ENCODE data around the gene ZP2.
A peak's percentile ranks its signal among the peaks of the same experiment; 100 is the strongest.
"Not testable (repeated sequence)": the region's sequence is repeated elsewhere in the genome, so short reads cannot be mapped to it uniquely, and the experiment has no call there.

The ZP2 gene

DNA sequence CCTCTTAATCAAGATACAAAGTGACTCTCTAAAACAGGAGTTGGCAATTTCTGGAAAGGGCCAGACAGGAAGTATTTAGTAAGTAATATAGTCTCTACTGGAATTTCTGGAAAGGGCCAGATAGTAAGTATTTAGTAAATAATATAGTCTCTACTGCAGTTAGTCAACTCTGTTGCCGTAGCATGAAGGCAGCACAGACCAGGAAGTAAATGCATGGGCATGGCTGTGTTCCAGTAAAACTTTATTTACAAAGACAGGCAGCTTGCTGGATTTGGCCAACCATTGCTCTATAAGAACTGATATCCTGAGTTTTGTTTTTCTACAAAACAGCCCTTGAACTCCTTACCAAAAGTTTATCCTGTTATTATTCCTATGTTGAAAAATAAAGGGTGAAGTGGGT lies 36.0 kb downstream of the ZP2 start:
- no peak for DNase-seq (ENCODE audit: low read depth in 2 of 2, low spot score in 1 of 2)

DNA sequence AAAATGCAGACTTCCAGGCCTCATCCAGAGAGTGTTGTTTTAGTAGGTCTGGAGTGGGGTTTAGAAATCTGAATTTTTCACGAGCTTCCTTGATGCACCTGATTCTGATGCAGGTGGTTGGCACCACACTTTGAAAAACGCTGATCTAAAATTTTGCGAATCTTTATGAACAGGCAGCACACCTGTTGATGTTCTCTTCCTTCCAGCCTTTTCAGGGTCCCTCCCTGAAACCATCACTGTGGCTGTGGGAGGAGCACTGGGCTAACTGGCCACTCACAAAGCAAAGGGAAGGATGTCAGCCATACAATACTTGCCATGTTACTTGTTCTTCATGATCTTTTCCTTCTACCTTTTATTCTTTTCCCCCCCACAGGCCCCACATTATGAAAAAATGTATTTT lies 38.7 kb downstream of the ZP2 start:
- no peak for DNase-seq (ENCODE audit: low read depth in 2 of 2, low spot score in 1 of 2)

DNA sequence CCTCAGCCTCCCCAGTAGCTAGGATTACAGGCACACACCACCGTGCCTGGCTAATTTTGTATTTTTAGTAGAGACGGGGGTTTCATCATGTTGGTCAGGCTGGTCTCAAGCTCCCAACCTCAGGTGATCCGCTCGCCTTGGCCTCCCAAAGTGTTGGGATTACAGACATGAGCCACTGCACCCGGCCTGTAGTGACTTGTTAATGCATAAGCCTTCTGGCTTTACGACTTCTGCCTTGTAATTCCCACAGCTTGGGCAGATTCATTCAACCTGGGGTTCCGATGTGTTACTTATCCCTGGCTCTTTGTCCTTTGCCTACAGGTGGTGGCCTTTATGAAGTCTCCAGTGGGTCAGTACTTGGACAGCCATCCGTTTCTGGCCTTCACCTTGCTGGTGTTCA lies 41.3 kb downstream of the ZP2 start:
- not testable (repeated sequence) for DNase-seq (ENCODE audit: low read depth in 2 of 2, low spot score in 1 of 2)

DNA sequence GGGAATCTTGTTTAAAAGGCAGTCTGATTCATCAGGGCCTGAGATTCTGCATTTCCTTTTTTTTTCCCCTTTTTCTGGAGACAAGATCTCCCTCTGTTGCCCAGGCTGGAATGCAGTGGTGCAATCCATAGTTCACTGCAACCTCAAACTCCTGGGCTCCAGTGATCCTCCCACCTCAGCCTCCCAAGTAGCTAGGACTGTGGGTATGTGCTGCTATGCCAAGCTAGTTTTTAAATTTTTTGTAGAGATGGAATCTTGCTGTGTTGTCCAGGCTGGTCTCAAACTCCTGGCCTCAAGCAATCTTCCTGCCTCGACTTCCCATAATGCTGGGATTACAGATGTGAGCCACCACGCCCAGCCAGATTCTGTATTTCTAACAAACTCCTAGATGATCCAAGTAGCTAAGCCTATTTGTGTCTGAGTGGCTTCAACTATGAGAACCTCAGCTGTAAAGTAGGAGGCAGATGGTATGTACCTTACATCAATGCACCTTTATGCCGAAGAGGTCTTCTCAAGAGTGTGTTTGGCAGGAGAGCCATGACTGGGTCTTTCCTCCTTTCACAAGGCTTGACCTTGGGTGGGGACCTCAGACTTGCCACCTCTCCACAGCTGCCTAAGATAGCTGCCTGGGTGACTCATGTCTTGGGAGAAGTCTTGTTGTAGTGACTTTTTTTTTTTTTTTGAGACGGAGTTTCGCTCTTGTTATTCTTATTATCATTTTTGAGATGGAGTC lies 42.0 kb downstream of the ZP2 start:
- DNase-seq (ENCODE audit: low read depth in 2 of 2, low spot score in 1 of 2), result no peak

DNA sequence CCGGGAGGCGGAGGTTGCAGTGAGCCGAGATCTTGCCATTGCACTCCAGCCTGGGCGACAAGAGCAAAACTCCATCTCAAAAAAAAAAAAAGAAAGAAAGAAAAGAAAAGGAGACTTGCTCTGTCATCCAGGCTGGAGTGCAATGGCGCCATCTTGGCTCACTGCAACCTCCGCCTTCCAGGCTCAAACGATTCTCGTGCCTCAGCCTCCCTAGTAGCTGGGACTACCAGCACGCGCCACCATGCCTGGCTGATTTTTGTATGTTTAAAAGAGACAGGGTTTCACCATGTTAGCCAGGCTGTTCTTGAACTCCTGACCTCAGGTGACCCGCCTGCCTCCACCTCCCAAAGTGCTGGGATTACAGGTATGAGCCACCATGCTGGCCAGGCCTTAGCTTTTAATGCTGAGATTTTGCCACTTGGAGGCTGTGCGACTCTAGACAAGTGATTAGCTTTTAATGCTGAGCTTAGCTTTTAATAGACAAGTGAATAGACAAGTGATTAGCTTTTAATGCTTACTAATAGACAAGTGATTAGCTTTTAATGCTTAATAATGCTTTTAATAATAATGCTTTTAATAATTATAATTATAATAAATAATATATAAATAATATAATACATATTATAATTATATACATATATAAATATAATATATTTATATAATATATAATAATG lies 43.3 kb downstream of the ZP2 start:
- DNase-seq (ENCODE audit: low read depth in 2 of 2, low spot score in 1 of 2), result no peak

DNA sequence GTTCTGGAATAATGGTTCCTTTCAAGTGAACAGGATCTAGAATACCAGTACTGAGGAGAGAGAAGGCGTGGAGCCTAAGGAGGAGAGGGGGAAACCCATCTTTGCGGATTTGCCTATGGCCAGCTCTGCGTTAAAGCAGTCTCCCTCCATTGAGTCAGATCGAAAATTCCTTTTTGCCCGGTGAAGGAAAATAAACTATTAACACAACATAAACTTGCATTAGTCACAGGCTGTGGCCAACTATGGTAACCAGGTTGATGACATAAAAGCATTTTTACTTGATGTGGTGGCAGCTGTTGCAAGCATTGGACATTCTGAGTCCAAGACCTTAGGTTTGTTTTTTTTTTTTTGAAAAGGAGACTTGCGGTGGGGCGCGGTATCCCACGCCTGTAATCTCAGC lies 44.0 kb downstream of the ZP2 start:
- no peak for DNase-seq (ENCODE audit: low read depth in 2 of 2, low spot score in 1 of 2)

DNA sequence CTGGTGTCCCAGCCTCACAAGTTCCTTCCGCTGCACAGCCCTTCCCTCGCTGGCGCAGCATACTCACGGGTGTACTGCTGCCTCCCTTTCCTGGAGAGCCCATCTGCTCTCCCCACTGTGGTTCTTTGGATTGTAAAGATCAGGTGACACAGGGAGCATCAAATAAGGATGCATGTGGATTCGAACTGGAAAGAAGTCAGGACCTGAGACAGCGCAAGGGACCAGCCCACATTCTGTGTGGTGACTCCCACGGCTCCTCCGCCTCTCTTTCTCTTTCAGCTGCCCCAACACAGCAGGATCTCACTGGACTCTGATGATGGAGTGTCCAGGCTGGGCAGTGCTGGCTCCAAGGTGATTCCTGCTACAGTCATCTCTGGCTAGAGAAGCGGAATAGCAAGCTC lies 44.8 kb downstream of the ZP2 start:
- no peak for DNase-seq (ENCODE audit: low read depth in 2 of 2, low spot score in 1 of 2)

- no peak for DNase-seq (ENCODE audit: low read depth in 2 of 2, low spot score in 1 of 2)
These were observed 46.7 kb downstream of the ZP2 start for GRCh38 chr16:21164521-21165168.

- no peak for DNase-seq (ENCODE audit: low read depth in 2 of 2, low spot score in 1 of 2)
These were observed 47.8 kb downstream of the ZP2 start for GRCh38 chr16:21163576-21163975.

DNA sequence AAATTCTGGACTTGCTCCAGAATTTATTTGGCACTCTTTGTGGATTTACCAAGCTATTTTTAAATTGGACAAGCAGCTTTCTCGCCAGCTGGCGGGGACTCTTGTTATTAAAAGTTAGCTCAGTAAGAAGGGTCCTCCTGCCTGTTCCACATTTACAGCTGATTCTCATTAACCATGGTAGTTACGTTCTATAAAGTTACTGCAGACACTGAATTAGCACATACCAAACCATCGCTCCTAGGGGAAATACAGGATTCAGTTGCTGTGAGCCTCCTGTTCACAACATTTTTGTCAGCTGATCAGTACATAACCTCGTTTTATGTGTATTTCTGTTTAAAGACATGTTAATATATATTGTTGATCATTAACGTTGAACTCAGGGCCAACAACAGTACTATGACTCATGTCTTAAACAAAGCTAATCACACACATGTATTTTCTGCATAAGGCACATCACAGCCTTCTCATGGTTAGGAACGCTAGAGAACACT lies 48.7 kb downstream of the ZP2 start:
- no peak for DNase-seq (ENCODE audit: low read depth in 2 of 2, low spot score in 1 of 2)

DNA sequence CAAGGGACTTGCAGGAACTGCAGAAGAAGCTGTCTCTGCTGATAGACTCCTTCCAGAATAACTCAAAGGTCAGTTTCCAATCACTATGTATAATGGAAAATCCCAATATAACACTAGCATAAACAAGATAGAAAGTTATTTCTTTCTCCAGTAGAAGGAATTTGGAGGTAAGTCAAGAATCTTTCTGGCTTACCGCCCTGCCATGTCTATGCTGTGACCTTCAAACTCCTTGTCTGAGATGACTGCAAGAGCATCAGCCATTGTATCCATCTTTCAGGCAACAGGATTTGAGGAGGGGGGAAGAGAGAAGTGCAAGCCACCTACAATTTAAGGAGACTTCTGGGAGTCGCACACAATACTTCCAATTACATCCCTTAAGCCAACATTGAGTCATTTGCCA lies 50.2 kb downstream of the ZP2 start:
- no peak for DNase-seq (ENCODE audit: low read depth in 2 of 2, low spot score in 1 of 2)

DNA sequence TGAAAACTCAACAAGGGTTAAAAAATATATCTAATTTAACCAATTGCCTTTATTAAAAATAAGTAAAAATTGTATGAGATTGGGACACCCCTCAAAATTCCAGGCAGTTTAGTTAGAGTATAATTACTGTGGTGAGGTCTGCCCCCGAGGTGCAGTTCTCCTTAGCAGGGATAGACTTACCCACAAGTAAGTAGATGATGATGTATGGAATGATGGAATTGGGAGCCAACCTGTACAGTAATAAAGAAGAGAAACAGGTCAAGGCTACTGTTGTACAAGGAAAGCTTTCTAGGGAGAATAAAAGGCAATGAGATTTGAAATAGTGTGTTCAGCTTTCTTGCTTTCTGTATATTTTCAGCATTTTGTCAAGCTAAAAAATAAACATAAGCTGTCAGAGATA lies 51.1 kb downstream of the ZP2 start:
- DNase-seq (ENCODE audit: low read depth in 2 of 2, low spot score in 1 of 2), result no peak

DNA sequence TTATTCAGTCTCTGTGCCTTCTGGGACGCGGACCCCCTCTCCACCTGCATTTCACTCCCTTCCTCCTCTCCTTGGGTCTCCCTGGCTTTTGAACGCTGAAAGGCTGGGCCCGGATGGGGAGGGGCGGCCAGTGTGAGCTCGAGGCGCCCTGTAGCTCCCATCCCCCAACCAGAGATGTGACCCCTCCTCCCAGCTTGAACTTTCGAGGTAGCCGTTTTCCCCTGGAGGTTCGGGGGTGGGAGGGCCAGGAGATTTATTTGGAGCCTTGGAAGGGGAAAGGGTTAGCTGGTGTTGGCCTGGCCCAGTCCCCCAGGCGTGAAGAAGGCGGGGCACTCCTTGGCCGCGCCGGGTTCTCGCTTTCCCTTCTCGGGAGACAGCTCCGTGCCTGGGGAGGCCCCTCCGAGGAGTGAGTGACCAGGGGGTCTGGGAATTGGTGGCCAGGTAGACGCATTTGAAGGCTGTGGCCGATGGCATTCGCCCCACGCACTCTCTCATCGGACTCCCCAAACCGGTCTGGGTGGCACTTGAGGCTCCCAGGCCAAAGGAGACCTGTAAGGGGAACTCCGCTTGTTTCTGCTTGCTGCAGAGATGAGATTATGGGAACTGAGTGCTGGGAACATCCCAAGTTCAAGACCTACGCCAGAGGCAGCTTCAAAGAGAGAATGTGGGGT lies 52.0 kb downstream of the ZP2 start:
- no peak for DNase-seq (ENCODE audit: low read depth in 2 of 2, low spot score in 1 of 2)

- DNase-seq (ENCODE audit: low read depth in 2 of 2, low spot score in 1 of 2), result peak; percentile 28 to 46
These were observed 52.9 kb downstream of the ZP2 start, which contains the start of gene LDAF1 for GRCh38 chr16:21158208-21159110. Gene LDAF1, plus strand, starts transcription at chr16:21158674. Its CDS starts 2,509 bp downstream, at chr16:21161183.

- DNase-seq (ENCODE audit: low read depth in 2 of 2, low spot score in 1 of 2), result no peak
These were observed 53.7 kb downstream of the ZP2 start for GRCh38 chr16:21157632-21158031.

- DNase-seq (ENCODE audit: low read depth in 2 of 2, low spot score in 1 of 2), result no peak
These were observed 54.5 kb downstream of the ZP2 start for GRCh38 chr16:21156767-21157467.

DNA sequence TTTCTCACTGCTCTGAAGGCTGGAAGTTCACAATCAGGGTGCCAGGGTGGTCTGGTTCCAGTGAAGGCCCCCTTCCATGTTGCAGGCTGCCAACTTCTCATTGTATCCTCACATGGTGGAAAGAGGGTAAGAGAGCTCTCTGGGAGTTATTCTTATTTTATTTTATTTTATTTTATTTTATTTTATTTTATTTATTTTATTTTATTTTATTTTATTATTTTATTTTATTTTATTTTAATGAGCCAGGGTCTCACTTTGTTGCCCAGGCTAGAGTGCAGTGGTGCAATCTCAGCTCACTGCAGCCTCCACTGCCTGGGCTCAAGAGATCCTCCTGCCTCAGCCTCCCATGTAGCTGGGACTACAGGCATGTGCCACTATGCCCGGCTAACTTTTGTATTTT lies 55.4 kb downstream of the ZP2 start:
- not testable (repeated sequence) for DNase-seq (ENCODE audit: low read depth in 2 of 2, low spot score in 1 of 2)

- not testable (repeated sequence) for DNase-seq (ENCODE audit: low read depth in 2 of 2, low spot score in 1 of 2)
These were observed 58.1 kb downstream of the ZP2 start for GRCh38 chr16:21153124-21153729.
